Measurements from ENCODE around the gene CDC16. TPM values are rescaled to one million over a fixed set of nuclear protein-coding genes. Genes with fewer than 3 reads are reported as not detected.

CDC16 gene
- total RNA-seq, 1 donor from 2014 or later, result 83.0 TPM

DNA sequence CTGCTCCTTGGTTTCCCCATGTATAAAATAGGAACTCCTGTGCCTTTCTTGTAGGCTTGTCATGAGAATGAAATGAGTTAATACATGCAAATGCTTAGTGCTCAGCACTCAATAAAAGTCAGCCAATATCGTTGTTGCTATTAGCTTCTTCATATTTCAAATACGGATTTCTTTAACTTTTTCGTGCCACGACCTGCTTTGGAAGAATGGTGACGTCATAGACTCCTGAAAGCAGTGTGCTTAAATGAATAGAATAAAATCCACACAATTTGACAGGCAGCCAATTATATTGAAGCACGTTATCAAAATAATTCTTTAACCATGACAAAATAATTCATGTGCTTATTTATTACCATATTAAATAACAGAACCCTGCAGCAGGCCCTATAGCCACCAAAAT lies 26.6 kb upstream of the CDC16 start:
- Mint-ChIP-seq H3K27me3 (ENCODE audit: low read depth) (no peaks in the 10 kb centered on the region), H3K27ac (ENCODE audit: unreplicated experiment) (no peak overlapping the region), H3K9me3 (ENCODE audit: low read depth) (peaks cover 10% of the 10 kb centered on the region), H3K4me3 (ENCODE audit: unreplicated experiment) (no peak overlapping the region), H3K4me1 (ENCODE audit: low read depth) (no peaks in the 10 kb centered on the region), H3K36me3 (ENCODE audit: low read depth) (no peaks in the 10 kb centered on the region)
- no peak for DNase-seq (ENCODE audit: low spot score)
- TF ChIP-seq, protein P1, sequence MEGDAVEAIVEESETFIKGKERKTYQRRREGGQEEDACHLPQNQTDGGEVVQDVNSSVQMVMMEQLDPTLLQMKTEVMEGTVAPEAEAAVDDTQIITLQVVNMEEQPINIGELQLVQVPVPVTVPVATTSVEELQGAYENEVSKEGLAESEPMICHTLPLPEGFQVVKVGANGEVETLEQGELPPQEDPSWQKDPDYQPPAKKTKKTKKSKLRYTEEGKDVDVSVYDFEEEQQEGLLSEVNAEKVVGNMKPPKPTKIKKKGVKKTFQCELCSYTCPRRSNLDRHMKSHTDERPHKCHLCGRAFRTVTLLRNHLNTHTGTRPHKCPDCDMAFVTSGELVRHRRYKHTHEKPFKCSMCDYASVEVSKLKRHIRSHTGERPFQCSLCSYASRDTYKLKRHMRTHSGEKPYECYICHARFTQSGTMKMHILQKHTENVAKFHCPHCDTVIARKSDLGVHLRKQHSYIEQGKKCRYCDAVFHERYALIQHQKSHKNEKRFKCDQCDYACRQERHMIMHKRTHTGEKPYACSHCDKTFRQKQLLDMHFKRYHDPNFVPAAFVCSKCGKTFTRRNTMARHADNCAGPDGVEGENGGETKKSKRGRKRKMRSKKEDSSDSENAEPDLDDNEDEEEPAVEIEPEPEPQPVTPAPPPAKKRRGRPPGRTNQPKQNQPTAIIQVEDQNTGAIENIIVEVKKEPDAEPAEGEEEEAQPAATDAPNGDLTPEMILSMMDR (IDR thresholded peaks at IDR 0.05), result no peak

DNA sequence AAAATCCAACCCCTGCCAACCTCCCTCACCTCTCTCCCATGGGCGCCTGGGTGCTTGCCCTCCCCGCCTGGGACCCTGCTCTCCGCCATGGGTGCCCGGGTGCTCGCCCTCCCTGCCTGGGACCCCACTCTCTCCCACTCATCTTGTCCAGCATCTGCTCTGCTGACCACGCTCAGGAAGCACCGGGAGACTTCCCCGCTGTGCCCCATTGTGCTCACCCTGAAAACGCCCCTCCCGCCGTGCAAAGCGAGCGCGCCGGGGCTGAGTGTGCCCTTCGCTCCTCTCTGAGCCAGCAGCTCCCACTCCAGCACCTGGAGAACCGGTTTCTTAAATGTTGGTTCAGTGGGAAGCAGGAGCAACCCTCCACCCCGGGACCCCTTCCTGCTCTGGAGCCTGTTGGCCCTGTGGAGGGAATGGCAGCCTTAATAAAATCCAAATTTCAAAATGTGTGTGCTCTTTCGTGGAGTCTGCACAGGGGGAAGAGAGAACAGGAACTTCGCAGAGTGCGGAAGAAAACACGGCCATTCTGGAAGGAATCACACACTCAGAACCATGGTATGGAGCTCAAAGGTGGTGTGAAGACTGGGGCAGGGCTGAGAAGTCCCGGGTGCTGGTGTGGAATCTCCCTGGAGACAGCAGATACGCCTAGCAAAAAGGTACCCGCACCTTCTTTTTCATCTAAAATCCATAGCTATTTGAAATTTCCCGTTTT lies 23.1 kb upstream of the CDC16 start:
- no peak overlapping the region for H3K27ac Mint-ChIP-seq (ENCODE audit: unreplicated experiment)
- no peaks in the 10 kb centered on the region for H3K4me1 Mint-ChIP-seq (ENCODE audit: low read depth)
- TF ChIP-seq, protein P1 (IDR thresholded peaks at IDR 0.05), result no peak
- H3K9me3 Mint-ChIP-seq (ENCODE audit: low read depth), result peaks cover 6% of the 10 kb centered on the region
- no peak for DNase-seq (ENCODE audit: low spot score)
- H3K4me3 Mint-ChIP-seq (ENCODE audit: unreplicated experiment), result no peak overlapping the region
- no peaks in the 10 kb centered on the region for H3K36me3 Mint-ChIP-seq (ENCODE audit: low read depth)
- peaks cover 17% of the 10 kb centered on the region for H3K27me3 Mint-ChIP-seq (ENCODE audit: low read depth)

DNA sequence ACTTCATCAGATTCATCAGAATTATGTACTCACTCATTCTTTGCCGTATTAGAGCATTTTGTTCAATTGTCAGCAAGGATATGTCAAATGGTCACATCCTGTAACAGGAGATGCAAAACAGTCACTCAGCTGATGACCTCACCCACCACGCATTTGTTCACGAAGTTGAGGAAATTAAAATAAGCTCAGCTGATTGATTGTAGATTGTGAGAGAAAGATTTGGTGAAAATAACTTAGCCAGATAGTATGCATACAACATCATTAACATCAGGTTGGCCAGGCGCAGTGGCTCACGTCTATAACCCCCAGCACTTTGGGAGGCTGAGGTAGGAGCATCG lies 22.6 kb upstream of the CDC16 start:
- Mint-ChIP-seq H3K36me3 (ENCODE audit: low read depth) (no peaks in the 10 kb centered on the region), H3K9me3 (ENCODE audit: low read depth) (peaks cover 6% of the 10 kb centered on the region), H3K27me3 (ENCODE audit: low read depth) (peaks cover 17% of the 10 kb centered on the region), H3K27ac (ENCODE audit: unreplicated experiment) (no peak overlapping the region), H3K4me1 (ENCODE audit: low read depth) (no peaks in the 10 kb centered on the region), H3K4me3 (ENCODE audit: unreplicated experiment) (no peak overlapping the region)
- DNase-seq (ENCODE audit: low spot score), result no peak
- TF ChIP-seq, protein P1 (IDR thresholded peaks at IDR 0.05), result no peak

DNA sequence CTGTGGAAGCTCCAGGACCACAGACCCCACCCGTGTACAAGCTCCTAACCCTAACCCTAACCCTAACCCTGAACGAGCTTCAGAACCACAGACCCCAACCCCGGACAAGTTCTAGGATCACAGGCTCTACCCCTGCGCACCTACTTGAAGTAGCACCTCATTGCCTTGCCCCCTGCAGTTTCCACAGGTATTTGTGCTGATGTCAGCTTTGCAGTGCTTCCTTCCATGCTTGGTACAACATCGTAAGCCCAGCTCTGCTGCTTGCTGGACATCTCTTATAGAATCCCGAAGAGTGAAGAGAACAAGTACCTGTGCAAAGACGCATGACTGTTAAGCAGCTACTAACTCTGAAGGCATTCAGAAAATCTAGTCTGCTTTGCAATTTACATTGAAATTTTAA lies 20.7 kb upstream of the CDC16 start:
- no peak for DNase-seq (ENCODE audit: low spot score)
- TF ChIP-seq, protein P1 (IDR thresholded peaks at IDR 0.05), result no peak
- Mint-ChIP-seq H3K36me3 (ENCODE audit: low read depth) (no peaks in the 10 kb centered on the region), H3K27me3 (ENCODE audit: low read depth) (peaks cover 17% of the 10 kb centered on the region), H3K9me3 (ENCODE audit: low read depth) (no peaks in the 10 kb centered on the region), H3K4me3 (ENCODE audit: unreplicated experiment) (no peak overlapping the region), H3K27ac (ENCODE audit: unreplicated experiment) (no peak overlapping the region), H3K4me1 (ENCODE audit: low read depth) (no peaks in the 10 kb centered on the region)

DNA sequence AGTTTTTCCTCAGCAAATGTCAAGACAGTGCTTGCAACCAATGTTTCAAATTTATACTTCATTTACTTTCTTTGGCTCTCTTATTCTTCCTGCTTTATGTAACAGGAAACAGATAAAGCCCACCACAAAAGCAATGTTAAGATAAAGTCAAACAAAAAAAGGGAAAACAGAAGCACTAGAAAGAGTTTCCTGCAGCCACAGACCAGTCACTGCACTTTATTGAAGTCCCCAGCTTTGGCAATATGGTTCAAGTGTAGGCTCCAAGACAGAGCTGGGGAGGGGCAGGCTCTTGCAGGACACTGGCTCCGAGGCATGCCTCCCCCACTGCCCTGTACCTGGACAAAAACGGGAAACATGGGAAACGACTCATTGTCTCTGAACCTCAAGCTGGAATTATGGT lies 15.3 kb upstream of the CDC16 start:
- no peak for DNase-seq (ENCODE audit: low spot score)
- Mint-ChIP-seq H3K9me3 (ENCODE audit: low read depth) (no peaks in the 10 kb centered on the region), H3K27me3 (ENCODE audit: low read depth) (peaks cover 12% of the 10 kb centered on the region), H3K4me1 (ENCODE audit: low read depth) (peaks cover 11% of the 10 kb centered on the region), H3K4me3 (ENCODE audit: unreplicated experiment) (no peak overlapping the region), H3K36me3 (ENCODE audit: low read depth) (no peaks in the 10 kb centered on the region), H3K27ac (ENCODE audit: unreplicated experiment) (no peak overlapping the region)
- TF ChIP-seq, protein P1 (IDR thresholded peaks at IDR 0.05), result no peak

Measured in chondrocyte (in vitro differentiated cells).